ENCODE results near the gene MEOX1. TPM values are rescaled to one million over a fixed set of nuclear protein-coding genes. Genes with fewer than 3 reads are reported as not detected.

Gene MEOX1
- total and polyA plus RNA-seq, 2 of the 8 experiments (the other 6 are each of a cell fraction or from before 2014, with no cell fraction given), result not detected

GRCh38 chr17:43634591-43635125 is 27.1 kb downstream of the MEOX1 start (continued):
- TF ChIP-seq CHD7 (IDR thresholded peaks at IDR 0.05; ENCODE audit: insufficient replicate concordance, low read length) (no peak), NANOG (IDR thresholded peaks at IDR 0.05; ENCODE audit: insufficient read depth, low read depth, low read length, poor library complexity, severe bottlenecking) (no peak), CHD2 (IDR thresholded peaks at IDR 0.05; ENCODE audit: low read length) (no peak), KDM5A (IDR thresholded peaks at IDR 0.05; ENCODE audit: low read length) (no peak), ASH2L (IDR thresholded peaks at IDR 0.05; ENCODE audit: low read length) (no peak), SP4 (IDR thresholded peaks at IDR 0.05; ENCODE audit: low read length) (no peak), TAF1 (IDR thresholded peaks at IDR 0.05; ENCODE audit: low read depth, low read length) (no peak), SP2 (IDR thresholded peaks at IDR 0.05; ENCODE audit: low read length) (no peak), CTCF (IDR thresholded peaks at IDR 0.05; ENCODE audit: control extremely low read depth in 1 of 3, insufficient read depth in 1 of 3, low read depth in 1 of 3, low read length in 3 of 3) (no peak)
